Tibial nerve (tissue), 4 donors: Measurements from ENCODE around the gene RHOBTB3.

Source experiments
- CTCF ChIP-seq, 5 experiments: fragments of 200-600 bp in 3 of 5; fragments of 450-650 bp in 2 of 5; sonication (generic) in 3 of 5; IDR thresholded peaks; one replicate each; pipeline ENCODE4 v1.5.1; 2016 to 2019; ENCODE audit warnings: antibody characterized with exemption in 5 of 5, mild to moderate bottlenecking in 3 of 5, moderate library complexity in 2 of 5
- EP300 ChIP-seq, 2 donors: sonication (generic); formaldehyde crosslinking; IDR thresholded peaks; one replicate each; pipeline ENCODE4 v1.6.1; 2017; ENCODE audit warnings: antibody characterized with exemption in 2 of 2, mild to moderate bottlenecking in 1 of 2
- POLR2A ChIP-seq, 2 donors: fragments of 450-650 bp; IDR thresholded peaks; one replicate each; pipeline ENCODE4 v1.6.1; 2017; ENCODE audit warnings: antibody characterized with exemption in 2 of 2, mild to moderate bottlenecking in 2 of 2, moderate library complexity in 2 of 2

GRCh38 chr5:95701074-95701473, 30.1 kb upstream of the RHOBTB3 start:
- TF ChIP-seq CTCF (IDR thresholded peaks at IDR 0.05) (no peak), POLR2A (IDR thresholded peaks at IDR 0.05) (no peak), EP300 (IDR thresholded peaks at IDR 0.05) (no peak)
